ENCODE data around the gene PDE4A.
"Not testable (repeated sequence)": the region's sequence is repeated elsewhere in the genome, so short reads cannot be mapped to it uniquely, and the experiment has no call there.

PDE4A gene

GRCh38 chr19:10408511-10409283 lies 11.6 kb upstream of the PDE4A start:
- in situ Hi-C loops (cut with HindIII; ENCODE audit: low sequenced_read_pairs) = no loop called here
- DNase-seq (ENCODE audit: low read depth, low spot score) = no peak
- no peak for TF ChIP-seq CTCF (IDR thresholded peaks at IDR 0.05; ENCODE audit: low read depth, low read length)
- no peak overlapping the region for H3K4me3 ChIP-seq (ENCODE audit: low read depth, low read length)

GRCh38 chr19:10411224-10411623 lies 9.1 kb upstream of the PDE4A start:
- DNase-seq (ENCODE audit: low read depth, low spot score); H3K4me3 ChIP-seq (ENCODE audit: low read depth, low read length); in situ Hi-C loops (cut with HindIII; ENCODE audit: low sequenced_read_pairs): not testable (repeated sequence)

- DNase-seq (ENCODE audit: low read depth, low spot score) = no peak
- in situ Hi-C loops (cut with HindIII; ENCODE audit: low sequenced_read_pairs) = no loop called here
- H3K4me3 ChIP-seq (ENCODE audit: low read depth, low read length) = no peak overlapping the region
- TF ChIP-seq CTCF (IDR thresholded peaks at IDR 0.05; ENCODE audit: low read depth, low read length) = no peak
Measured at GRCh38 chr19:10412257-10412977, 7.9 kb upstream of the PDE4A start.

- TF ChIP-seq CTCF (IDR thresholded peaks at IDR 0.05; ENCODE audit: low read depth, low read length) = no peak
- no peak for DNase-seq (ENCODE audit: low read depth, low spot score)
- H3K4me3 ChIP-seq (ENCODE audit: low read depth, low read length) = peak overlapping the region; percentile 51
- in situ Hi-C loops (cut with HindIII; ENCODE audit: low sequenced_read_pairs) = no loop called here
Measured at GRCh38 chr19:10416083-10416379, 4.3 kb upstream of the PDE4A start.

GRCh38 chr19:10416380-10417257 lies 3.7 kb upstream of the PDE4A start:
- peak; percentile 79 for DNase-seq (ENCODE audit: low read depth, low spot score)
- H3K4me3 ChIP-seq (ENCODE audit: low read depth, low read length) = peak overlapping the region; percentile 51
- peak; percentile 80 for TF ChIP-seq CTCF (IDR thresholded peaks at IDR 0.05; ENCODE audit: low read depth, low read length)
- in situ Hi-C loops (cut with HindIII; ENCODE audit: low sequenced_read_pairs) = no loop called here

- H3K4me3 ChIP-seq (ENCODE audit: low read depth, low read length) = no peak overlapping the region
- no peak for DNase-seq (ENCODE audit: low read depth, low spot score)
- in situ Hi-C loops (cut with HindIII; ENCODE audit: low sequenced_read_pairs) = no loop called here
- no peak for TF ChIP-seq CTCF (IDR thresholded peaks at IDR 0.05; ENCODE audit: low read depth, low read length)
Measured at GRCh38 chr19:10417541-10418234, 2.6 kb upstream of the PDE4A start.
